GM19035 (cell line): Measurements from ENCODE around the gene CHMP1A.

Experiments
- ATAC-seq: cut with Tn5 transposase; IDR thresholded peaks from one replicate; pipeline ENCODE4 v1.9.1; 2021; ENCODE audit not compliant: unreplicated experiment

Gene CHMP1A

DNA sequence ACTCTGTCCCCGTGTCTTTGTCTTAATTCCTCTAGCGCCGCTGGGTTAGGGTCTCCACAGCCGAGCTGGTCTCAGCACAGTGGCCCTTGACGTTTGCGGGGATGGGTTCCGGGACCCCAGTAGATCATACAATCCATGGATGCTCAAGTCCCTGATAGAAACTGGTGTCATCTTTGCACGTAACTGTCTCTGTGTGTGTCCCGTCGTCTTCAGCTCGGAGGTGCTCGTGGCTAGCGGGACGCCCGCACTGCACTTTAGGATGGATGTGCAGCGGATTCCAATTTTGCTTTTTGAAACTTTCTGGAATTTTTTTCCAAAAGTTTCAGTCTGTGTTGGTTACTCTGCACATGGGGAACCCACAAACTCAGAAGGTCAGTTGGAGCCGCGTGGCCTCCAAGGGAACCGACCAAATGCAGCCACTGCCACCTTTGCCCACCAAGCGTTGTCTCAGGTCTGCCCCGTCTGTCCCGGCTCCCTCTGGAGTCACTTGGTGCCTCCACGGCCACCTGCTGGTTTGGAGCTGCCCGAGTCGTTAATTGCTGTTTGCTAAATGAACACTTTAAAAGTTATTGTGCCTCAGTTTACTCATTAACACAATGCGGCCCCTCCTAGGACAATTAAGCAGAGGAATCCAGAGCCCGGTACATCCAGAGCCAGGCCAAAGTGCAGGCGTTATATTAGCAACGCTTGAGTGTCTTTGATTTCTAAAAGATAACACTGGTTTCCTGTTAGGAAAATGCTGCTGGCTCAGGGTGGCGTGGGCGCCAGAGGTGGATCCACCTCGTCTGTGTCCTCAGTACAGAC, 49.4 kb downstream of the CHMP1A start:
- no peak for ATAC-seq

DNA sequence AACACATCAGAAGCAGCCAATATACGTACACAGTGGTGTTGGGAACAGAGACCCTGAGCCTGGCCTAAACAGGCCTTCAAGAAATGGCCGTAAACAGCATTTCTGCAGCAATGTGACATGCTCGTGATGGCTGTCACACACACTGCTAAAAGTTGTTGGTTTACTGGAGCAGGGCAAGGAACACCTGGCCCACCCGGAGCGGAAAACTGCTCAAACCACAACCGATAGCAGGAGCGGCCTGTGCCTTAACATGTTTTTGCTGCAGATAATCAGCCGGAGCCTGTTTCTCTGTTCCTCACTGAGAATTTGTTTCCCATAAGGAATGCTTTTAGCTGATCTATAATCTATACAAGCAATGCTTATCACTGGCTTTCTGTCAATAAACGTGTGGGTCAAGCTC, 50.1 kb downstream of the CHMP1A start:
- no peak for ATAC-seq

DNA sequence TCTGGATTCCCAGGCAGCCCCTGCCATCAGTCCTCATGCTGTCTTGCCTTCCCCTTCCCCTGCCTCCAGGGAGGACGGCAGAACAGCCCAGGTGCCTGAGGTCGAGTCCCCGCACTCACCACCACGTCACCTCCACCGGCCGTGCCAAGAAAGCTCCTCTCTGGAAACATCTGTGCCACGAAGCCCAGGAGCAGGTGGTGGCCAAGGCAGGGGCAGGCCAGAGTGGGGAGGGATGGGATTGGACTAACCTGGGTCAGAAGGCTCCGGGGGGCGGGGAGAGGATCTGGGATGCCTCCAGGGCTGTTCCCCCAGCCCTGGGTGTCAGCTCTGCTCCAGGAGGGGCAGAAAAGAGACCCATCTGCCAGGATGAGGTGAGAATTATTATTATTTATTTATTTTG, 51.5 kb downstream of the CHMP1A start:
- ATAC-seq = no peak

DNA sequence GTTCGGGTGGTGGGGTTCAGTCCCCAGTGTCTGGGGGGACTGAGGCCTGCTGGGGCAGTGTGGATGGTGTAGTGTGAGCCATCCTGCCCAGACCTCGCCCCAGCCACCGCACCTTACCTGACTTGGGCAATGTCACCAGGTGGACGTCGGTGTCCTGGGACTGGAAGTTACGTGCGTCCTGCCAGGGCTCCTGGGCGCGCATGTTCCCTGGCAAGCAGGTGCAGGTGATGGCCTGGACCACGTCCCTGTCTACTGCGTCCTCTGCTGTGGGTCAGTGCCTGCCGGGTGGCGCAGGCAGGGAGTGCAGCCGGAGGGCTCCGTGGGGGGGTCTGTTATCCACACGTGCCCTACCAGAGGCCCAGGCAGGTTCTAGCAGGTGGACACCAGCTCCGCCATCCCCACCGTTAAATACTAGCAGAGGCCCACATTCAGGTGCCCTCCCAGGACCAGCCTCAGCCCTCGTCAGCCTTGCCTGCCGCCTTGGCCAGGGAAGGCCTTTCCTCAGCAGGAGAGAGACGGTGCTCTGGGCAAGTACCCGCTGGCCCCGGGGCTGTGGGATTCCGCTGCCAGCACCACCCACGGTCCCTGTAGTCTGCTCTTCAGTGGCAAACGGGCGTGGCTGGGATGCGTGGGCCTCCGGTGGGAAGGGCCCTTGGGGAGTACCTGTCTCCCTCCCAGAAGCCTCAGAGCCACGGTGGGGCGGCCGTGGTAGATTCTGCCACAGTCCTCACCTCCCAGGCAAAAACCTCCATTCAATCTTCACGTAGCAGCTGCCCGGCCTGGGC, 52.1 kb downstream of the CHMP1A start:
- no peak for ATAC-seq

DNA sequence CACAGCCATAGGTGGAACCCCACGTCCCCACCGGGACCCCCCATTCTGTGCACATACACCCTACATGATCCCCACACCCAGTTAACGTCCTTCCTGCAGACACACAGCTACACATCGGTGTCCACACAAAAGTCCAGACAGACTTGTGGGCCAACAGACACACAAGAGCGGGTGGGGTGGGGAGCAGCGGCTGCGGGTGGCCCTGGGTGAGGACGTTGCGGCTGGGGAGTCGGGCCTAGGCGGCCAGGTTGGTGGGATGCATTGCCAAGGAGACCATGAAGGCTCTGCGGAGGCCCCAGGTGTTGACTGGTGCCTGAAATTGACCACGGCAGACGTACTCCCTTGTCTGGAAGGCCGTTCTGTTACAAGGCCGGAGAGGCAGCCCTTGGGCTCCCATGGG, 52.7 kb downstream of the CHMP1A start:
- ATAC-seq = no peak

DNA sequence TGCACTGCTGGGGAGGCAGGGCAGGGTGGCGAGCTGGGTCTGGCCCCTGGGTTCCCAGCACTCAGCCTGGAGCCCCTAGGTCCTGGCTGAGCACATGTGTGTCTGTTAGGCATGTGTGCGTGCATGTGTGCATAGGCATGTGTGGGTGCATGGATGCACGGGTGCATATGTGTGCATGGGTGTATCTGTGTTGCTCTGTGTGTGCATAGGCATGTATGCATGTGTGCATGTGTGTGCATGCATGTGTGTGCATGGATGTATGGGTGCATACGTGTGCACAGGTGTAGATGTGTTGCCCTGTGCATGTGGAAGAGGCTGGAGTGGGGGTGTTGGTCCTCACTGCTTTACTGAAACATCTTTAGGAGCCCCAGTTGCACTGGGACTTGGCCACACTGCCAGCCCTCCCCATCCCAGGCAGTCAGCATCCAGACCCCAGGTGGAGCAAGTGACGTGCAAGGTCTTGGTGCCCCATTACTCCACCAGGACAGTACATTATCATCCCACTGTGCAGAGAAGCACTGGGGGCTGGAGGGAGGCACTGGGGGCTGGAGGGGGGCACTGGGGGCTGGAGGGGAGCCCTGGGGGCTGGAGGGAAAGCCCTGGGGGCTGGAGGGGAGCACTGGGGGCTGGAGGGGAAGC, 54.4 kb downstream of the CHMP1A start:
- ATAC-seq = no peak

DNA sequence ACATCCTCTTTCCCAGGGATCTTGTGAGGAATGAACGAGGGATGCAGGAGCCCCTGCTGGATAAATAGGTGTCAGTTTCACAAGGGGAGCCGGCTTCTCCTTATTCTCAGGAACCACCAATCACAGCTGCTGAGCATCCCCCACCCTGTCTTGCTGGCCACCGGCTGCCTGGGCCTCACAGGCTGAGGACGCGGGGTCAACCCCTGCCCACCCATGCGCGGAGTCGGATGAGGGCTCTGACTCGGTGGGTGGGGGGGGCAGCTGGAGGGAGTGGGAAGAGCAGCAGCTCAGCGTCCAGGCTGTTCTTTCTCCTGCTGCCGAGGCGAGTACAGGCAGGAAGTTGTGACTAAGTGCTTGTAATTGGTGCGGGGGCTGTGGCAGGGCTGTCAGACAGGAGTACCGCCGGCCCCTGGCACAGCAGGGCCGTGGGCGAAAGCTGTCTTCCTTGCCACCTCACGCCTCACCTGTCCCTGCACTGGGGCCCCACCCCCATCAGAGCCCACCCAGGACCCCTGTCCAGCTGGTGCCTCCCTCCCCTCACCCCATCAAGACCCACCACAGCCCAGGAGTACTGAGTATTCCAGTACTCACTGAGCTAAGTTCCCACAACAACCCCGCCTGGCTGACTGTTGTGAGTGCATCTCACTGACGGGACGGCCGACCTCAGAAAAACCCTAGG, 55.1 kb downstream of the CHMP1A start:
- ATAC-seq = no peak

DNA sequence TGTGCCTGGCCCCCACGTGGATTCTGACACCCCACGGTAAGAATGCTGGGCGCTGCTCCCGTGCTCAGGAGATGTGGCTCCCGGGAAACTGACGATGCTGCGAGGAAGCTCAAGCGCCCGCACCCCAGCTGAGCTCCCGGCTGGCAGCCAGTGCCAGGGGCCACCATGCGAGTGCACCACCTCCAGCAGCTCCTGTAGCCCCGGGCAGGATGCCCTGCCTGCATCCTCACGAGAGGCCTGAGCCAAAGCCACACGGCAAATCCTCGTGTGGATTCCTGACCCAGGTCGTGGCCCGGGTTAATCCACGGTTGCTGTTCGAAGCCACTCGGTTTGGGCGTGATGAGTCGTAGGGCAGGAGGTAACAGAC, 55.6 kb downstream of the CHMP1A start:
- no peak for ATAC-seq

DNA sequence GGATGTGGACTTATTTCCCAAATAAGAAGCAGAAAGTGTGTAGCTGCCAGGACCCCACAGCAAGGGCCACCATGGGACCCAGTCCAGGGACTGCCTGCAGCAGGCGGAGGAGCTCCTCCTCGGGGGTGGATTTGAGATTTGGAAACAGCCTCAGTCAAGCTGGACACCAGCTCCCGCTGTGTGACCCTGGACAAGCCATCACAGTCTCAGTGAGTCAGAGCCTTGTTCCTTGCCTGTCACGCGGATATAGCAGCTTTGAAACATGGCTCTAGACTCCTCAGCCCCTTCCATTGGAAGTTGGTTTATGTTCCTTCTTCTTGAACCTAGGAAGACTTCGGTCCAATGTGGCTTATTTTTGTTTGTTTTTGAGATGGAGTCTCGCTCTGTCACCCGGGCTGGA, 56.6 kb downstream of the CHMP1A start:
- ATAC-seq = no peak

DNA sequence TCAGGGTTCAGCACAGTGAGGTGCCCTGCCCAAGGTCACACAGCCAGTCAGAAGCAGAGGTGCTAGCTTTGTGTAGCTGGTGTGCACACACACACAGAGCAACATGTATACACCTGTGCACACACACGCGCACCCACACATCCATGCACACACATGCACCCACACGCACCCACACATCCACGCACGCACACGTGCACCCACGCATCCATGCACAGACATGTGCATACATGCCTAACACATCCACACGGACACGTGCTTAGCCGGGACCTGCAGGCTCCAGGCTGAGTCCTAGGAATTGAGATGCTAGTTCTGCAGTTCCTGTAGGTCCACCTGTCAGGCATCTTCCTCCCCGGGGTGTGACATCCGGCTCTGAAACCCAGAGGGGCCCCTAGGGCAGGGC, 57.1 kb downstream of the CHMP1A start:
- ATAC-seq = no peak

DNA sequence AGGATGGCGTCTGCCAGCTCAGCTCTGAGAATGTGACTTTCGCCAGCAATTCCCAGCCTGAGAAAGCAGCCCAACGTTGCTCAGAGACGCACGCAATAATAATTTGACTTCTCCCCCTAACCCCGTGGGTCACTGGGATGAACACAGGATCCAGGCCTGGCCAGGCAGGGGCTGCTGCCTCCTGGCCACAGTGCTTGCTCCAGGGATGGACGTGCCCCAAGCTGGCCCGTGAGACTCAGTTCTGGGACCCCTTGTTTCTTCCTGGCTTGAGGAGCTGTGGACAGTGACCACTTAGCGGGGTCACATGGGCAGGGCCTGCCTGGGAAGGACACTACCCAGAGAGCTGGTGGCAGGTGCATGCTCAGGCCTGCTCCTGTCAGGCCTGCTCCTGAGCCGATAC, 57.6 kb downstream of the CHMP1A start:
- ATAC-seq = no peak

DNA sequence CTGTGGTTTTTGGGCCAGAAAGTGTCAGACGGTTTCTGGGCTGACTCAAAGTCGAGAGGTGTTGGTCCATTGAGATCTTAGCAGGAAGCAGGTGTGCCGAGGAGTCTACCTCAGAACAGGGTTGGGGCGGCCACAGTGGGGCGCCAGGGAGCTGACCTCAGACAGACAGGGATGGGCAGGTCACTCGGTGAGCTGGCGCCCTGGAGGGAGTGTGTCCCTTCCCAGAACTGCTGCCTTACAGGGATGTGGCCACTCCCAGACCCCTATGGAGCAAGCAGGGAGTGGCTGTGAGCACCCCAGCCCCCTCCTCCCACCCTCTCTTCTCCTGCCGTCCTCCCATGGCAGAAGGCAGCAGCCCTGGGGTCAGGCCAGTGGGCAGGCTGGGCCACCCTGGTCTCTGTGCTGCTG, 58.1 kb downstream of the CHMP1A start:
- no peak for ATAC-seq

DNA sequence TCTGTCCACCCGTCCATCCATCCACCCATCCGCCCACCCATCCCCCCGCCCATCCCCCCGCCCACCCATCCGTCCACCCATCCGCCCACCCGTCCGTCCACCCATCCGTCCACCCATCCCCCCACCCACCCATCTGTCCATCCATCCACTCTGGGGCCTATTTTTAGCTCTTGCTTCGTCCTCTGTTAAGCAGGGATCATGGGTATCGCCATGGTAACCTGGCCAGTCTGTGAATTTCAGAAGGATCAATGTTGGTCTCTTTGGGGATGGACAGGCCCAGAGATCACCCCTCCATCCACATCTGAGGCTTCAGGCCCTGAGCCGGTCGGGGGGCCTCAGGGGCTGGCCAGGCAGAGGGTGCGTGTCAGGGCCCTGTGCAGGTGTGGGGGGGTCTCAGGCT, 59.3 kb downstream of the CHMP1A start:
- no peak for ATAC-seq

DNA sequence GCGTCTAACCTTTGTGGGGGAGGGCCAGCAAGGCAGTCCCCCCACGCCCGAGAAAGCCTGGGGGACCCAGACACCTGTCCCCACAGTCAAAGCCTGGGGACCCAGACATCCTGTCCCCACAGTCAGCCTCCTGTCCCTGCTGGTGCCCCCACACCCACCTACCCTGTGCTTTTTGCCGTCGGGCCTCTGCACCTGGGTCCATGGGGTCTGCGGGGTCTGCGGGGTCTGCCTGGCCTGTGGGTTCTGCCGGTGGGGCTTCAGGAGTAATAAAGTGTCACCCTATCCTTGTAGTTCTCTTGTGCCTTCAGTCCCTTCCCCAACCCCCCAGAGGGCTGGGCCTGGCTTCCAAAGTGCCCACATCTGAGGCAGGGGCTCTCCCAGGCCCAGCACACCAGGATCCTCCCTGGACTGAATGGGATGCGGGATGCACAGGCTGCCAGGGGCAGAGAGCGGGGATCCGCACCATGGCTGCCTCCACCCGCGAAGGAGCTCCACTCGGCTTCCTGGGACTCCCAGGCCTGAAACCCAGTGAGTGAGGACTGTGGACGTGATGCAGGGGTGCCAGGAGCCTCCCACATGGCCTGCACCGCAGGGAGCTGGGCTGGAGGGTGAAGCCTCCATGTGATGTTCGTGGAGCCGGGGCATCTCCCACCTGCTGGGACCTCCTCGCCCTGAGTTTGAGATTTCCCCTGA, 60.4 kb downstream of the CHMP1A start:
- no peak for ATAC-seq

DNA sequence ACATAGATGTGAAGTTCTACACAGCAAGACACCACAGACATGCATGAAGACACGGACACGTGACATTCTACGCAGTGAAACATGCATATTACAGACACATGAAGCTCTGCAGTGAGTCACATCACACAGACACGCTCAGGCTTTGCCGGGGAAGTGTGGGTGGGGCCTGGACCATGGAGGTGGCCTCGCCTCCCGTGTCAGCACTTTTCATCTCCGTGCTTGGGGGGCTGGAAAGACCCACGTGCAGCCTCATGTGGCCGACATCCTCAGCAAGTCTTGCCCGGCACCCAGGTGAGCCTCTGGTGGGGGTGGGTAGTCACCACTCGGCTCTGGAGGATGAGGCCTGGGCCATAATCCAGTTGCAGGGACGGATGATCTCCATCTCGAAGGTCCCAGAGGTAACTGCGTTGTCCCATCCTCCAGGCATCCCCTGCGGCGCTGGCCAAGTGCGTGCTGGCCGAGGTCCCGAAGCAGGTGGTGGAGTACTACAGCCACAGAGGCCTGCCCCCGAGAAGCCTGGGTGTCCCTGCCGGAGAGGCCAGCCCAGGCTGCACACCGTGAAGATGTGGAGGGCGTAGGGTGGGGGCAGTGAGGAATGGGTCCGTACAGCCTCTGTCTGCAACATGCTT, 61.3 kb downstream of the CHMP1A start:
- no peak for ATAC-seq

DNA sequence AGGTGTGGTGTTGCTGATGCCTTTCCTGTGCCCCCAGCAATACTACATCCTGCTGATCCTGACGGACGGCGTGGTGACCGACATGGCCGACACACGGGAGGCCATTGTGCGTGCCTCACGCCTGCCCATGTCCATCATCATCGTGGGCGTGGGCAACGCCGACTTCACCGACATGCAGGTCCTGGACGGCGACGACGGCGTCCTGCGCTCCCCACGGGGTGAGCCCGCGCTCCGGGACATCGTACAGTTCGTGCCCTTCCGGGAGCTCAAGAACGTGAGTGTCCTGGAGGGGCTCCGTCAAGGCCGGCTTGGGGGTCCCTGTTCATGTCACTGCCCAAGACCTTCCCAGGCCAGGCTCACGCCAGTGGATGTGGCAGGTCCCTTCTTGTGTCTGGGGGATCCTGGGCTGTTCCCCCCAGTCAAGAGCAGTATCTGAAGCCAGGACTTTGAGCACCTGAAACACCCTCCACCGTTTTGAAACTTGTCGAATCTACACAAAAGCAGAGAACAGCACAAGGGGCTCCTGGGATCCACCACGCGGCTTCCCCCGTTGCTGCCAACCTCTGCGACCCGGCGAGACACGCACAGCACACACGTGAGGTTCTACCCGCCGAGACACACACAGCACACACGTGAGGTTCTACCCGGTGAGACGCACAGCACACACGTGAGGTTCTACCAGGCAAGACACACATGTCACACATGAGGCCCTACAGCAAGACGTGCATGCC, 62.0 kb downstream of the CHMP1A start:
- no peak for ATAC-seq
